M059J (cell line): ENCODE data around the gene TMEM198. TPM values are rescaled to one million over a fixed set of nuclear protein-coding genes. Genes with fewer than 3 reads are reported as not detected.
A peak's percentile ranks its signal among the peaks of the same experiment; 100 is the strongest.

Experiments
- DNase-seq: peaks from one replicate; pipeline ENCODE4 v3.0.0-alpha.2; 2012; ENCODE audit warnings: low read depth
- total RNA-seq: library from RNA; depleted of rRNA; stranded (reverse); fragments of >200 nt; shearing (Covaris generic); gene quantifications from 2 replicates; pipeline ENCODE4 v1.2.3, GENCODE V29; 2014

The TMEM198 gene
- total RNA-seq, 1 experiment from 2014 or later: 3.5 TPM

GRCh38 chr2:219562049-219563020, 18.5 kb downstream of the TMEM198 start:
- no peak for DNase-seq

- no peak for DNase-seq
Measured at GRCh38 chr2:219563271-219563928, 19.6 kb downstream of the TMEM198 start.

- no peak for DNase-seq
Measured at GRCh38 chr2:219565130-219566080, 21.6 kb downstream of the TMEM198 start.

- no peak for DNase-seq
Measured at GRCh38 chr2:219566640-219567039, 22.8 kb downstream of the TMEM198 start.

- no peak for DNase-seq
Measured at GRCh38 chr2:219567131-219567530, 23.3 kb downstream of the TMEM198 start.

- DNase-seq: no peak
Measured at GRCh38 chr2:219567791-219568361, 24.0 kb downstream of the TMEM198 start.

- peak; percentile 82 for DNase-seq
Measured at GRCh38 chr2:219569041-219569440, 25.2 kb downstream of the TMEM198 start.

GRCh38 chr2:219569635-219570034, 25.8 kb downstream of the TMEM198 start:
- DNase-seq: no peak

GRCh38 chr2:219570194-219570923, 26.5 kb downstream of the TMEM198 start:
- peak; percentile 33 for DNase-seq

GRCh38 chr2:219570924-219571310, 27.1 kb downstream of the TMEM198 start:
- no peak for DNase-seq

- peak; percentile 81 for DNase-seq
Measured at GRCh38 chr2:219571311-219572236, 27.7 kb downstream of the TMEM198 start, which contains the start of gene OBSL1. TSS of gene OBSL1 (minus strand) at chr2:219571539. CDS start at chr2:219571232, 307 bp downstream.

- no peak for DNase-seq
Measured at GRCh38 chr2:219572237-219573001, 28.6 kb downstream of the TMEM198 start, which contains the start of gene INHA. TSS of gene INHA (plus strand) at chr2:219572310. CDS start at chr2:219572375, 65 bp downstream.

- no peak for DNase-seq
Measured at GRCh38 chr2:219573166-219573565, 29.3 kb downstream of the TMEM198 start.

- DNase-seq: no peak
Measured at GRCh38 chr2:219574484-219575311, 30.9 kb downstream of the TMEM198 start.

- DNase-seq: no peak
Measured at GRCh38 chr2:219575566-219576504, 32.0 kb downstream of the TMEM198 start.
